Measurements from ENCODE around the gene EPN3.

DNA sequence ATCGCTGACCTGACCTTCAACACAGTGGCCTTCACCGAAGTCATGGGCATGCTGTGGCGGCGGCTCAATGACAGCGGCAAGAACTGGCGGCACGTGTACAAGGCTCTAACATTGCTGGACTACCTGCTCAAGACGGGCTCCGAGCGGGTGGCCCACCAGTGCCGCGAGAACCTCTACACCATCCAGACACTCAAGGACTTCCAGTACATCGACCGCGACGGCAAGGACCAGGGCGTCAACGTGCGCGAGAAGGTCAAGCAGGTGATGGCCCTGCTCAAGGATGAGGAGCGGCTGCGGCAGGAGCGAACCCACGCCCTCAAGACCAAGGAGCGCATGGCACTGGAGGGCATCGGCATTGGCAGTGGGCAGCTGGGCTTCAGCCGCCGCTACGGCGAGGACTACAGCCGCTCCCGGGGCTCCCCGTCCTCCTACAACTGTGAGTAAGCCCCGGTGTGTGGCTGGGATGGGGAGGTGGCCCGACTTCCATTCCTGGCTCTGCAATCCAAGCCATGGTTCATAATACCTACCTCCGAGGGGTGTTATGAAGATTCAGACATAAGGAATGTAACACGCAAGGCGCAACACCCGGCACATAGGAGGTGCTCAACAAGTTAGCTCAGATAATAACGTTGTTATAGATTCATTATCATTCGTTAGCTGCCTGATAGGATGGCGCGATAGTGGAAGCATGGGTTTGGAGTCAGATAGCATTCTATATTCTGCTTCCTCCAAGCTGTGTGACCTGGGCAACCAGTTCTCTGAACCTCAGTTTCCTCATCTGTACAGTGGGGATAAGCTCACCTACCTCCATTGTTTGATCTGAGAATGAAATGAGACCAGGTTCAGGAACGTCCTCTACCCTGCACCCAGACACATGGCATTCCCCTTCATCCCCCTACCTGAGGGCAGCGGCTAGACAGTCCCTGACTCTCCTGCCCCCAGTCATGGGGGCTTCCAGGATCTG is 4.4 kb downstream of the EPN3 start:
- TF ChIP-seq CTCF (IDR thresholded peaks at IDR 0.05) (no peak), USF2 (IDR thresholded peaks at IDR 0.05; ENCODE audit: borderline replicate concordance, low read depth, low read length) (no peak), SMC3 (IDR thresholded peaks at IDR 0.05; ENCODE audit: low read depth, low read length) (no peak), EZH2phosphoT487 (IDR thresholded peaks at IDR 0.05; ENCODE audit: borderline replicate concordance, low read depth) (no peak), MXI1 (IDR thresholded peaks at IDR 0.05; ENCODE audit: low read depth, low read length) (no peak), USF1 (IDR thresholded peaks at IDR 0.05; ENCODE audit: borderline replicate concordance, low read depth) (no peak), TAF1 (IDR thresholded peaks at IDR 0.05; ENCODE audit: borderline replicate concordance, low read depth, low read length) (no peak)
- TF ChIP-seq, protein P1, sequence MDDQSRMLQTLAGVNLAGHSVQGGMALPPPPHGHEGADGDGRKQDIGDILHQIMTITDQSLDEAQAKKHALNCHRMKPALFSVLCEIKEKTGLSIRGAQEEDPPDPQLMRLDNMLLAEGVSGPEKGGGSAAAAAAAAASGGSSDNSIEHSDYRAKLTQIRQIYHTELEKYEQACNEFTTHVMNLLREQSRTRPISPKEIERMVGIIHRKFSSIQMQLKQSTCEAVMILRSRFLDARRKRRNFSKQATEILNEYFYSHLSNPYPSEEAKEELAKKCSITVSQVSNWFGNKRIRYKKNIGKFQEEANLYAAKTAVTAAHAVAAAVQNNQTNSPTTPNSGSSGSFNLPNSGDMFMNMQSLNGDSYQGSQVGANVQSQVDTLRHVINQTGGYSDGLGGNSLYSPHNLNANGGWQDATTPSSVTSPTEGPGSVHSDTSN (IDR thresholded peaks at IDR 0.05) = no peak
